ENCODE measurements around the gene SIGLEC8. TPM values are rescaled to one million over a fixed set of nuclear protein-coding genes. Genes with fewer than 3 reads are reported as not detected.

SIGLEC8 gene
- total and polyA plus RNA-seq, 9 of the 15 experiments (the other 6 are each of a cell fraction or from before 2014, with no cell fraction given): 0.04 to 0.65 (median 0.39) TPM

GRCh38 chr19:51433043-51433442, 25.2 kb downstream of the SIGLEC8 start:
- Histone ChIP-seq H3K4me3 (no peak overlapping the region), H3K4me1 (replicated peaks in 1 of 2; ENCODE audit: control insufficient read depth in 2 of 2, insufficient read depth in 2 of 2, low read length in 2 of 2) (no peaks in the 10 kb centered on the region), H3K36me3 (ENCODE audit: control insufficient read depth, insufficient read depth, low read length) (no peaks in the 10 kb centered on the region), H4K20me1 (replicated peaks; ENCODE audit: control insufficient read depth, insufficient read depth, low read length) (no peaks in the 10 kb centered on the region), H3K9me1 (ENCODE audit: control insufficient read depth, insufficient read depth, low read length) (no peaks in the 10 kb centered on the region), H3K9ac (ENCODE audit: insufficient read depth in 1 of 2, low read depth in 2 of 2, low read length in 2 of 2) (no peak overlapping the region), H3K27ac (ENCODE audit: extremely low read depth, low read depth, low read length) (no peak overlapping the region), H3K9me3 (replicated peaks; ENCODE audit: control insufficient read depth, insufficient read depth, low read depth, low read length) (no peaks in the 10 kb centered on the region; the same call in 1 of the 2 replicates), H3K27me3 (ENCODE audit: control insufficient read depth in 2 of 2, insufficient read depth in 2 of 2, low read length in 2 of 2) (no peaks in the 10 kb centered on the region), H3K4me2 (ENCODE audit: insufficient read depth, low read length) (no peak overlapping the region), H3K79me2 (ENCODE audit: control insufficient read depth, insufficient read depth, low read length) (no peaks in the 10 kb centered on the region), H2AFZ (ENCODE audit: low read depth, low read length) (no peak overlapping the region)
- WGBS (ENCODE audit: insufficient coverage, low coverage, missing lambda C conversion rate): 36% methylated on average over 4 of the region's 4 CpGs
- DNase-seq (ENCODE audit: extremely low read depth in 1 of 4, low spot score in 3 of 4) (no peak), ATAC-seq (no peak), FAIRE-seq (no peak)
- in situ Hi-C loops (cut with MboI): no loop called here
- CTCF ChIA-PET (ENCODE audit: low intra/inter-chr PET ratio): no interaction called here
- intact Hi-C loops (cut with micrococcal nuclease): no loop called here
- BruUV-seq (replicated peaks): no TSS peak
- POLR2A ChIA-PET: no interaction called here
- no peak for TF ChIP-seq RREB1 (CRISPR knock-in tag; IDR thresholded peaks at IDR 0.05)
- TF ChIP-seq DEAF1 (CRISPR knock-in tag; IDR thresholded peaks at IDR 0.05): no peak
- TF ChIP-seq, protein P1, sequence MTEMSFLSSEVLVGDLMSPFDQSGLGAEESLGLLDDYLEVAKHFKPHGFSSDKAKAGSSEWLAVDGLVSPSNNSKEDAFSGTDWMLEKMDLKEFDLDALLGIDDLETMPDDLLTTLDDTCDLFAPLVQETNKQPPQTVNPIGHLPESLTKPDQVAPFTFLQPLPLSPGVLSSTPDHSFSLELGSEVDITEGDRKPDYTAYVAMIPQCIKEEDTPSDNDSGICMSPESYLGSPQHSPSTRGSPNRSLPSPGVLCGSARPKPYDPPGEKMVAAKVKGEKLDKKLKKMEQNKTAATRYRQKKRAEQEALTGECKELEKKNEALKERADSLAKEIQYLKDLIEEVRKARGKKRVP (CRISPR knock-in tag; IDR thresholded peaks at IDR 0.05): no peak
- no peak for TF ChIP-seq ZNF583 (CRISPR knock-in tag; IDR thresholded peaks at IDR 0.05)
- TF ChIP-seq ZNF740 (CRISPR knock-in tag; IDR thresholded peaks at IDR 0.05): no peak
- TF ChIP-seq ZNF740 (tag; IDR thresholded peaks at IDR 0.05): no peak
- TF ChIP-seq ZNF146 (CRISPR knock-in tag; IDR thresholded peaks at IDR 0.05; ENCODE audit: unreplicated experiment): no peak
- no peak for TF ChIP-seq IFI16 (CRISPR knock-in tag; IDR thresholded peaks at IDR 0.05)
- no peak for TF ChIP-seq ERF (CRISPR knock-in tag; IDR thresholded peaks at IDR 0.05)
- TF ChIP-seq, protein P2, sequence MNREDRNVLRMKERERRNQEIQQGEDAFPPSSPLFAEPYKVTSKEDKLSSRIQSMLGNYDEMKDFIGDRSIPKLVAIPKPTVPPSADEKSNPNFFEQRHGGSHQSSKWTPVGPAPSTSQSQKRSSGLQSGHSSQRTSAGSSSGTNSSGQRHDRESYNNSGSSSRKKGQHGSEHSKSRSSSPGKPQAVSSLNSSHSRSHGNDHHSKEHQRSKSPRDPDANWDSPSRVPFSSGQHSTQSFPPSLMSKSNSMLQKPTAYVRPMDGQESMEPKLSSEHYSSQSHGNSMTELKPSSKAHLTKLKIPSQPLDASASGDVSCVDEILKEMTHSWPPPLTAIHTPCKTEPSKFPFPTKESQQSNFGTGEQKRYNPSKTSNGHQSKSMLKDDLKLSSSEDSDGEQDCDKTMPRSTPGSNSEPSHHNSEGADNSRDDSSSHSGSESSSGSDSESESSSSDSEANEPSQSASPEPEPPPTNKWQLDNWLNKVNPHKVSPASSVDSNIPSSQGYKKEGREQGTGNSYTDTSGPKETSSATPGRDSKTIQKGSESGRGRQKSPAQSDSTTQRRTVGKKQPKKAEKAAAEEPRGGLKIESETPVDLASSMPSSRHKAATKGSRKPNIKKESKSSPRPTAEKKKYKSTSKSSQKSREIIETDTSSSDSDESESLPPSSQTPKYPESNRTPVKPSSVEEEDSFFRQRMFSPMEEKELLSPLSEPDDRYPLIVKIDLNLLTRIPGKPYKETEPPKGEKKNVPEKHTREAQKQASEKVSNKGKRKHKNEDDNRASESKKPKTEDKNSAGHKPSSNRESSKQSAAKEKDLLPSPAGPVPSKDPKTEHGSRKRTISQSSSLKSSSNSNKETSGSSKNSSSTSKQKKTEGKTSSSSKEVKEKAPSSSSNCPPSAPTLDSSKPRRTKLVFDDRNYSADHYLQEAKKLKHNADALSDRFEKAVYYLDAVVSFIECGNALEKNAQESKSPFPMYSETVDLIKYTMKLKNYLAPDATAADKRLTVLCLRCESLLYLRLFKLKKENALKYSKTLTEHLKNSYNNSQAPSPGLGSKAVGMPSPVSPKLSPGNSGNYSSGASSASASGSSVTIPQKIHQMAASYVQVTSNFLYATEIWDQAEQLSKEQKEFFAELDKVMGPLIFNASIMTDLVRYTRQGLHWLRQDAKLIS (CRISPR knock-in tag; IDR thresholded peaks at IDR 0.05): no peak

All from K562 (cell line).